Stimulated activated CD8-positive, alpha-beta memory T cell treated with anti-CD3 and anti-CD28 coated beads, Interleukin-7, amount 100 ng/mL, for 1 hour (primary cell): ENCODE measurements around the gene ZNF764.

Experiments used
- DNase-seq, 2 donors: peaks; one replicate each; pipeline ENCODE4 v3.0.0-alpha.2; 2020; ENCODE audit warnings: low read depth in 2 of 2

Gene ZNF764

GRCh38 chr16:30570636-30571444 lies 12.7 kb upstream of the ZNF764 start:
- no peak for DNase-seq

- DNase-seq = no peak
These were observed 11.8 kb upstream of the ZNF764 start for GRCh38 chr16:30569746-30570635.

GRCh38 chr16:30569281-30569680 lies 11.1 kb upstream of the ZNF764 start:
- no peak for DNase-seq

- no peak for DNase-seq
These were observed 9.9 kb upstream of the ZNF764 start for GRCh38 chr16:30567991-30568638.

GRCh38 chr16:30567160-30567990 lies 9.2 kb upstream of the ZNF764 start:
- DNase-seq = no peak

GRCh38 chr16:30566531-30566930 lies 8.4 kb upstream of the ZNF764 start:
- DNase-seq = no peak

- no peak for DNase-seq
These were observed 7.8 kb upstream of the ZNF764 start for GRCh38 chr16:30565984-30566383.

GRCh38 chr16:30565526-30565925 lies 7.4 kb upstream of the ZNF764 start:
- no peak for DNase-seq

- DNase-seq = no peak
These were observed 3.8 kb upstream of the ZNF764 start for GRCh38 chr16:30562021-30562420.

- no peak for DNase-seq
These were observed 3.1 kb upstream of the ZNF764 start for GRCh38 chr16:30561089-30561816.

GRCh38 chr16:30559690-30560089 lies 1.5 kb upstream of the ZNF764 start:
- DNase-seq = no peak

- no peak for DNase-seq
These were observed 709 bp upstream of the ZNF764 start for GRCh38 chr16:30558789-30559377.

- no peak for DNase-seq
These were observed 542 bp downstream of the ZNF764 start for GRCh38 chr16:30557707-30557956.

GRCh38 chr16:30556125-30556473 lies 2.1 kb downstream of the ZNF764 start:
- no peak for DNase-seq

- DNase-seq = no peak
These were observed 2.7 kb downstream of the ZNF764 start for GRCh38 chr16:30555315-30556124.

GRCh38 chr16:30554557-30555314 lies 3.4 kb downstream of the ZNF764 start:
- DNase-seq = no peak

- no peak for DNase-seq
These were observed 4.7 kb downstream of the ZNF764 start for GRCh38 chr16:30553393-30553899.

- no peak for DNase-seq
These were observed 5.2 kb downstream of the ZNF764 start for GRCh38 chr16:30552956-30553355.

GRCh38 chr16:30551781-30552180 lies 6.4 kb downstream of the ZNF764 start:
- DNase-seq = no peak
